BLaER1 (cell line): ENCODE measurements around the gene RPRD1B.
A peak's percentile ranks its signal among the peaks of the same experiment; 100 is the strongest.

Source experiments
- H3K27ac ChIP-seq: shearing (Covaris generic); formaldehyde crosslinking; 2 replicates; pipeline ENCODE4 v1.8.1; 2022
- H3K27me3 ChIP-seq: shearing (Covaris generic); formaldehyde crosslinking; 2 replicates; pipeline ENCODE4 v1.8.1; 2022
- H3K36me3 ChIP-seq: shearing (Covaris generic); formaldehyde crosslinking; 2 replicates; pipeline ENCODE4 v1.8.1; 2022
- H3K4me1 ChIP-seq: shearing (Covaris generic); formaldehyde crosslinking; 2 replicates; pipeline ENCODE4 v1.8.1; 2022
- H3K4me2 ChIP-seq: shearing (Covaris generic); formaldehyde crosslinking; 2 replicates; pipeline ENCODE4 v1.8.1; 2022
- H3K4me3 ChIP-seq: shearing (Covaris generic); formaldehyde crosslinking; 2 replicates; pipeline ENCODE4 v1.8.1; 2022
- H3K9ac ChIP-seq: shearing (Covaris generic); formaldehyde crosslinking; 2 replicates; pipeline ENCODE4 v1.8.1; 2022
- H3K9me3 ChIP-seq: shearing (Covaris generic); formaldehyde crosslinking; 2 replicates; pipeline ENCODE4 v1.8.1; 2022
- H4K20me1 ChIP-seq: shearing (Covaris generic); formaldehyde crosslinking; 2 replicates; pipeline ENCODE4 v1.8.1; 2022
- Cebpa-rat ChIP-seq: shearing (Covaris generic); IDR thresholded peaks from 2 replicates; pipeline ENCODE4 v1.8.1; 2022

The RPRD1B gene

DNA sequence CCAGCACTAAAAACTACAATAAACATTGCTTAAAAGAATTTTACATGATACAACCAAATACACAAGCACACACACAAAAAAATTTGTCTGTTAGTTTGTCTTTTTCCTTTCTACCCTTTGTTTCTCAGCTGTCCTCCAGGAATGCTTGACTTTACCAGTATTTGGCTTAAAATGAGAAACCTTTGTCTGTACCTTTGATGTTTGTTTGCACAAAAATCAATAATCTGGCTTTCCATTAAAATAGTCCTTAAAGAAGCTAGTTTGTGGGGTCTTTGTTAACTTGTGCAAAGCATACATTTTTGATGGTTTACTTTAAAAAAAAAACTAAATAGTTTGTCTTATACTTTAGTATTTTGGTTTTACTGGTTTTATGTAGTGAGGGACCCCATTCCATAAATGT lies 49.3 kb downstream of the RPRD1B start:
- H3K9ac ChIP-seq, result no peak overlapping the region
- H4K20me1 ChIP-seq, result peaks cover 35% of the 10 kb centered on the region
- TF ChIP-seq Cebpa-rat, result no peak
- H3K27ac ChIP-seq, result no peak overlapping the region
- peaks cover 18% of the 10 kb centered on the region for H3K9me3 ChIP-seq
- no peak overlapping the region for H3K4me2 ChIP-seq
- peaks cover 98% of the 10 kb centered on the region for H3K36me3 ChIP-seq
- H3K4me1 ChIP-seq, result no peaks in the 10 kb centered on the region
- H3K4me3 ChIP-seq, result no peak overlapping the region
- H3K27me3 ChIP-seq, result no peaks in the 10 kb centered on the region

GRCh38 chr20:38083338-38084048 lies 49.9 kb downstream of the RPRD1B start:
- no peaks in the 10 kb centered on the region for H3K27me3 ChIP-seq
- no peak overlapping the region for H3K4me2 ChIP-seq
- peaks cover 35% of the 10 kb centered on the region for H4K20me1 ChIP-seq
- no peak overlapping the region for H3K27ac ChIP-seq
- peaks cover 98% of the 10 kb centered on the region for H3K36me3 ChIP-seq
- H3K9me3 ChIP-seq, result peaks cover 18% of the 10 kb centered on the region
- no peak for TF ChIP-seq Cebpa-rat
- no peak overlapping the region for H3K4me3 ChIP-seq
- no peaks in the 10 kb centered on the region for H3K4me1 ChIP-seq
- no peak overlapping the region for H3K9ac ChIP-seq

DNA sequence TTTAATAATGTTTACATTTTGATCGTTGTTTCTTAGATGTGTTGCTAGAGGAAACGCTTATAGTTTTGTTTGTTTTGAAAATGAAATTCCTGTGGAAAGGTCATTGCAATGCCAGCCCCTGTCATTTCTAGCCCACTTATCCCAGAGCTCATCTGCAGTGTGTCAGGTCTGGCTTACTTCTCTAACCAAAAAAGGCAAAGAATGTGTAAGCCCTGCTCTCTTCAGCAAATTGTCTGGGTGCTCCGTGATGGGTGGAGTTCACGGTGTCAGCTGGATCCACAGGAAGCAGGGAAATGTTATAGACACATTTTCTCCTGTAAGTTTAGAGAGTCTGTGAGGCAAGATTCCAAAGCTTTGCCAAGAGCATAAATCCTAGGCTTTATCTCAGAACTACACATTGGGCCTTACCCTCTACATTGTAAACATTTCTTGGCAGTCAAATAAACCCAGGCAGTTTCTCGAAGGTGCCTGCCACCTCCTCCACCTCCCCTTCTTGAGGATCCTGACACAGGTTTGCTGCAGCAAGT lies 50.9 kb downstream of the RPRD1B start:
- Histone ChIP-seq H3K4me1 (no peaks in the 10 kb centered on the region), H3K9ac (no peak overlapping the region), H3K36me3 (peaks cover 98% of the 10 kb centered on the region), H3K27me3 (no peaks in the 10 kb centered on the region), H3K4me2 (no peak overlapping the region), H4K20me1 (peaks cover 38% of the 10 kb centered on the region), H3K9me3 (peaks cover 12% of the 10 kb centered on the region), H3K27ac (no peak overlapping the region), H3K4me3 (no peak overlapping the region)
- TF ChIP-seq Cebpa-rat, result no peak

DNA sequence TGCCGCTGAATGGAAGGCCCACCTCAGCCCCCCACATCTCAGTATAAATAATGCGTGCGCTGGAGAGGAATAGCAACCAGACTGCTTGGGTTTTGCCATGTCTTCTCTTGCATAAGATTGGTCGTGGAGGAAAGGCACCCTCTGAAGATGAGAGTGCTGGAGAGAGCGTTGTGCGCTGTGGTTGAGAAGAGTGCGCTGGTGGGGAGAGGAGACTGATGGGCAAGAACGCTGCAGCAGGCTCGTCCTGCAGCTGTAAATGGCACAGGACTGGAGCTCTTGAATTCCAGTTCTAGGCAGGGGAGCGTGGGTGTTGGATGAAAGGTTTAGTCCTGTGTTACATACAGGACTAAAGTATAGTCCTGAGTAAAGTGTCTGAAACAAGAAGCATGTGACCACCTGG lies 51.5 kb downstream of the RPRD1B start:
- H3K4me2 ChIP-seq, result no peak overlapping the region
- H3K4me1 ChIP-seq, result no peaks in the 10 kb centered on the region
- H4K20me1 ChIP-seq, result peaks cover 33% of the 10 kb centered on the region
- peaks cover 8% of the 10 kb centered on the region; the same call in 1 of the 2 replicates for H3K9me3 ChIP-seq
- no peak overlapping the region for H3K4me3 ChIP-seq
- no peak overlapping the region for H3K9ac ChIP-seq
- H3K36me3 ChIP-seq, result peaks cover 98% of the 10 kb centered on the region
- TF ChIP-seq Cebpa-rat, result no peak
- H3K27me3 ChIP-seq, result no peaks in the 10 kb centered on the region
- no peak overlapping the region for H3K27ac ChIP-seq

DNA sequence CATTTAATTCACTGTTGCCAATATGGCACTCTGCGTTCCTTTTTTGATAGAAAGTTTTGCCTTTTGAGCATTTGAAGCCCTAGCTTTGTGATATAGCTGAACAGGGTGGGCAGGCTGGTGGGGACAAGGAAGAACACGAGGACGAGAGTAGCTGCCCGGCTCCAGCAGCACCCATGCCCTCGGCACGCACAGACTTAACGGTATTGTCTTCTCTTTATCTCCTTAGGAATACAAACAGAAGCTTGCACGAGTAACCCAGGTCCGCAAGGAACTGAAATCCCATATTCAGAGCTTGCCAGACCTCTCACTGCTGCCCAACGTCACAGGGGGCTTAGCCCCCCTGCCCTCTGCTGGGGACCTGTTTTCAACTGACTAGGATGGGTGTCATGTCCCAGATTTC lies 56.0 kb downstream of the RPRD1B start:
- peaks cover 87% of the 10 kb centered on the region for H3K36me3 ChIP-seq
- no peak overlapping the region for H3K4me3 ChIP-seq
- H4K20me1 ChIP-seq, result peaks cover 12% of the 10 kb centered on the region; the same call in 1 of the 2 replicates
- H3K9ac ChIP-seq, result no peak overlapping the region
- no peak overlapping the region for H3K4me2 ChIP-seq
- peaks cover 11% of the 10 kb centered on the region for H3K4me1 ChIP-seq
- no peak overlapping the region for H3K27ac ChIP-seq
- no peaks in the 10 kb centered on the region for H3K27me3 ChIP-seq
- TF ChIP-seq Cebpa-rat, result no peak
- no peaks in the 10 kb centered on the region for H3K9me3 ChIP-seq

DNA sequence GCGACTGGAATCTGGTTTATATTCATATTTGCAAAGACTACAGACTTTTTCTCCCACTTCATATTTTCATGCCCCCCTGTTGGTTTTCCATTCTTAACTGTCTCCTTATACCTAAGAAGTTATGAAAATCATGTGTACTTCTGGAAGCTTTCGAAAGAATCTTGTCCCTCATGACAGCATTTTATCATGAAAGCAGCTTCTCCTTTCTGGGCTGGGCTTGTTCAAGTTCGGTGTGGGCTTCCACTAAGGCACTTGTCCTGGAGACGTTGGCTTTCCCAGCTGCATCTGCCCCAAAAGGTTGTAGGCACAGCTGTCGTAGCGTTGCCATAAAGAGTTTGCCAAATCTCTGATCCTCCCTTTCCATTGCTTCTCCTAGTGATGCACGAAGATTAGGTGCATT lies 56.5 kb downstream of the RPRD1B start:
- no peaks in the 10 kb centered on the region for H3K27me3 ChIP-seq
- H3K9ac ChIP-seq, result no peak overlapping the region
- H3K4me3 ChIP-seq, result no peak overlapping the region
- peaks cover 16% of the 10 kb centered on the region for H3K4me1 ChIP-seq
- peaks cover 82% of the 10 kb centered on the region for H3K36me3 ChIP-seq
- peaks cover 7% of the 10 kb centered on the region; the same call in 1 of the 2 replicates for H4K20me1 ChIP-seq
- no peak for TF ChIP-seq Cebpa-rat
- H3K9me3 ChIP-seq, result no peaks in the 10 kb centered on the region
- H3K27ac ChIP-seq, result no peak overlapping the region
- no peak overlapping the region for H3K4me2 ChIP-seq

DNA sequence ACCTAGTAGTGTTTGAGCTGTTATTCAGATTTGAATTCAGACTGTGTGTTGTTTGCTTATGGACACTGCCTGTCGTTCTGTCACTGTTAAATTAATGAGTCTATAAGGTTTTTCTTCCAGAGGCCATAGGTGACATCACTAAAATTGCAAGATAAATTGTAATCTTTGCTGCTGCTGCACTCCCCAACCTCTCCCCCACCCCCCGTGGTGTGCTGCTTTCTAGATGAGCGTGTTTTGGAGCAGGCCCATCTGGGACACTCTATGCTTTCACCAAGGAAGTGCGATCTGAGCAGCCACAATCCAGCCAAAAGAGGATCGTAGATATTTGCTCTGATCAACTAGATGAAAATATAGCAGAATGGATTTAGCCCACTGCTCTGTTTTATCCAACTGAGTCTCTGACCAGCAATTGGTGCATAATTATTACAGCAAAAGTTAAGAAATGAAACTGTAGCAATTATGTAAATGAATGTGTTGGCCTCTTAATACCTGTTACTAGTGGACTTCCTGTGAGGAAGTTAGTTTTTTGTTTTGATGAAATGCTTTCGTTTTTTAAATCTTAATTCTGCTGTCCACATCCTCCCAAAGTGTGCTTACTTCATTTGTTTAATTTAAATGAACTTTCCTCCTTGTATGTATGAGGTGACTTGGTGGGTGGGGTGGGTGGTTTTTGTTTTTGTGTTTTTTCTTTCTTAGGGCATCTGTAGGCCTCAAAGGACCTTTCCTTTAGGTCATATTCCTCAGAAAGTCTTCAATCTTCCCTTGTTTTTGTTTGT lies 58.1 kb downstream of the RPRD1B start:
- no peaks in the 10 kb centered on the region for H3K9me3 ChIP-seq
- no peak overlapping the region for H3K4me2 ChIP-seq
- 0 out of 2 replicates have a peak, but pooled peaks cover 5% of the 10 kb centered on the region for H4K20me1 ChIP-seq
- H3K27ac ChIP-seq, result no peak overlapping the region
- peaks cover 66% of the 10 kb centered on the region for H3K36me3 ChIP-seq
- no peak overlapping the region for H3K4me3 ChIP-seq
- peaks cover 21% of the 10 kb centered on the region for H3K4me1 ChIP-seq
- H3K9ac ChIP-seq, result no peak overlapping the region
- no peaks in the 10 kb centered on the region for H3K27me3 ChIP-seq
- no peak for TF ChIP-seq Cebpa-rat

GRCh38 chr20:38092260-38092857 lies 58.8 kb downstream of the RPRD1B start:
- H3K27ac ChIP-seq, result no peak overlapping the region
- H3K4me2 ChIP-seq, result no peak overlapping the region
- peaks cover 59% of the 10 kb centered on the region for H3K36me3 ChIP-seq
- H3K4me1 ChIP-seq, result peaks cover 21% of the 10 kb centered on the region
- H3K27me3 ChIP-seq, result no peaks in the 10 kb centered on the region
- H3K9me3 ChIP-seq, result no peaks in the 10 kb centered on the region
- no peak overlapping the region for H3K4me3 ChIP-seq
- TF ChIP-seq Cebpa-rat, result no peak
- 0 out of 2 replicates have a peak, but pooled peaks cover 5% of the 10 kb centered on the region for H4K20me1 ChIP-seq
- no peak overlapping the region for H3K9ac ChIP-seq

- H3K9ac ChIP-seq, result no peak overlapping the region
- no peak overlapping the region for H3K27ac ChIP-seq
- H3K36me3 ChIP-seq, result peaks cover 53% of the 10 kb centered on the region
- H4K20me1 ChIP-seq, result 0 out of 2 replicates have a peak, but pooled peaks cover 5% of the 10 kb centered on the region
- no peak for TF ChIP-seq Cebpa-rat
- peaks cover 21% of the 10 kb centered on the region for H3K4me1 ChIP-seq
- no peak overlapping the region for H3K4me3 ChIP-seq
- no peak overlapping the region for H3K4me2 ChIP-seq
- H3K9me3 ChIP-seq, result no peaks in the 10 kb centered on the region
- no peaks in the 10 kb centered on the region for H3K27me3 ChIP-seq
Observed at GRCh38 chr20:38092915-38093314, 59.4 kb downstream of the RPRD1B start.

DNA sequence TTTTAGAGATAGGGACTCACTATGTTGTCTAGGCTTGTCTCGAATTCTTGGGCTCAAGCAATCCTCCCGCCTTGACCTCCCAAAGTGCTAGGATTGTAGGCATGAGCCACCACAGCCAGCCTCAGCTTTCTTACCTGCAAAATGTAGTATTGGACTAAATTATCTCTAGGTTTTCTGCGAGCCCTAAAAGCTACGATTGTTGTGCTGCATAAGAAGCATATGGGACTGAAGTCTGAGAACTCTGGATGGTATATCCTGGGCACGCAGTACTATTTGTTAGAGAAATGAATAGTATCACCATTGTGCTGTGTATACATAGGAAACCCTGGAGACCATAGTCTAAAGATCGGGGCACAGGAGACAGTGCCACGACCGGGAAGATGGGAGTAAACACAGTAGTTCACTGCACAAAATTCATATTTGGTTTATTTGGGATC lies 60.1 kb downstream of the RPRD1B start:
- H3K27ac ChIP-seq, result no peak overlapping the region
- peaks cover 21% of the 10 kb centered on the region for H3K4me1 ChIP-seq
- peak overlapping the region; percentile 21 for H3K4me2 ChIP-seq
- peaks cover 46% of the 10 kb centered on the region for H3K36me3 ChIP-seq
- no peaks in the 10 kb centered on the region for H3K27me3 ChIP-seq
- no peak for TF ChIP-seq Cebpa-rat
- H3K9ac ChIP-seq, result no peak overlapping the region
- no peaks in the 10 kb centered on the region for H3K9me3 ChIP-seq
- 0 out of 2 replicates have a peak, but pooled peaks cover 4% of the 10 kb centered on the region for H4K20me1 ChIP-seq
- H3K4me3 ChIP-seq, result no peak overlapping the region
